Trophoblast cell (in vitro differentiated cells and primary cell): ENCODE data around the gene GAL3ST2.
"Not testable (repeated sequence)": the region's sequence is repeated elsewhere in the genome, so short reads cannot be mapped to it uniquely, and the experiment has no call there.

ENCODE experiments used
- DNase-seq, 2 donors: peaks; one replicate each; pipeline ENCODE4 v3.0.0-alpha.2; 2016
- H2AFZ ChIP-seq: 2 replicates; pipeline ENCODE4 v1.6.1; 2013; ENCODE audit warnings: low read length, moderate library complexity, mild to moderate bottlenecking; ENCODE audit not compliant: insufficient read depth, poor library complexity
- H2AK5ac ChIP-seq: 2 replicates; pipeline ENCODE4 v1.6.1; 2013; ENCODE audit warnings: mild to moderate bottlenecking, low read length
- H2BK120ac ChIP-seq: 2 replicates; pipeline ENCODE4 v1.6.1; 2013; ENCODE audit warnings: low read length, mild to moderate bottlenecking, moderate library complexity; ENCODE audit not compliant: insufficient read depth, poor library complexity
- H2BK12ac ChIP-seq: 2 replicates; pipeline ENCODE4 v1.6.1; 2013; ENCODE audit warnings: mild to moderate bottlenecking, low read length, moderate library complexity
- H2BK5ac ChIP-seq: 2 replicates; pipeline ENCODE4 v1.6.1; 2013; ENCODE audit warnings: low read length, low read depth, moderate library complexity, mild to moderate bottlenecking; ENCODE audit not compliant: poor library complexity
- H3K14ac ChIP-seq: 2 replicates; pipeline ENCODE4 v1.6.1; 2013; ENCODE audit warnings: mild to moderate bottlenecking, low read length
- H3K18ac ChIP-seq: 2 replicates; pipeline ENCODE4 v1.6.1; 2013; ENCODE audit warnings: mild to moderate bottlenecking, low read length
- H3K23ac ChIP-seq: 2 replicates; pipeline ENCODE4 v1.6.1; 2013; ENCODE audit warnings: low read length
- H3K27ac ChIP-seq: 2 replicates; pipeline ENCODE4 v1.5.1; 2013; ENCODE audit warnings: low read depth, mild to moderate bottlenecking, inconsistent platforms, low read length, moderate library complexity
- H3K27me3 ChIP-seq: 2 replicates; pipeline ENCODE4 v1.6.1; 2013; ENCODE audit warnings: inconsistent platforms, mild to moderate bottlenecking, low read length, moderate library complexity; ENCODE audit not compliant: insufficient read depth
- H3K36me3 ChIP-seq, 2 experiments: 1 replicate in 1 of 2; 2 replicates in 1 of 2; pipeline ENCODE4 v1.6.1; 2013; ENCODE audit warnings: low read length in 2 of 2, mild to moderate bottlenecking in 2 of 2, moderate library complexity in 1 of 2; ENCODE audit not compliant: insufficient read depth in 2 of 2, control insufficient read depth in 1 of 2
- H3K4ac ChIP-seq: 2 replicates; pipeline ENCODE4 v1.6.1; 2013; ENCODE audit warnings: low read depth, mild to moderate bottlenecking, low read length, moderate library complexity
- H3K4me1 ChIP-seq, 2 experiments: 1 replicate in 1 of 2; 2 replicates in 1 of 2; pipeline ENCODE4 v1.6.1; 2013; ENCODE audit warnings: low read length in 2 of 2, mild to moderate bottlenecking in 2 of 2, moderate library complexity in 1 of 2; ENCODE audit not compliant: insufficient read depth in 2 of 2, control insufficient read depth in 1 of 2
- H3K4me2 ChIP-seq: 2 replicates; pipeline ENCODE4 v1.6.1; 2013; ENCODE audit warnings: inconsistent platforms, mild to moderate bottlenecking, low read length, moderate library complexity
- H3K4me3 ChIP-seq: 2 replicates; pipeline ENCODE4 v1.5.1; 2013; ENCODE audit warnings: mild to moderate bottlenecking, low read depth, low read length, inconsistent platforms
- H3K79me1 ChIP-seq: one replicate; pipeline ENCODE4 v1.6.1; 2013; ENCODE audit warnings: low read length
- H3K79me2 ChIP-seq: 2 replicates; pipeline ENCODE4 v1.6.1; 2013; ENCODE audit warnings: low read length, mild to moderate bottlenecking; ENCODE audit not compliant: control insufficient read depth, insufficient read depth, poor library complexity
- H3K9ac ChIP-seq: 2 replicates; pipeline ENCODE4 v1.6.1; 2013; ENCODE audit warnings: mild to moderate bottlenecking, low read length
- H3K9me3 ChIP-seq: 2 replicates; pipeline ENCODE4 v1.6.1; 2013; ENCODE audit warnings: low read depth, mild to moderate bottlenecking, control low read depth, inconsistent platforms, low read length; ENCODE audit not compliant: insufficient read depth
- H4K12ac ChIP-seq: 2 replicates; pipeline ENCODE4 v1.6.1; 2013; ENCODE audit warnings: low read depth, mild to moderate bottlenecking, low read length, moderate library complexity
- H4K8ac ChIP-seq: 2 replicates; pipeline ENCODE4 v1.6.1; 2013; ENCODE audit warnings: low read depth, mild to moderate bottlenecking, low read length, moderate library complexity
- H4K91ac ChIP-seq: one replicate; pipeline ENCODE4 v1.6.1; 2013; ENCODE audit warnings: low read depth, mild to moderate bottlenecking, low read length, moderate library complexity
- whole genome bisulfite sequencing: extraction: QIAGEN DNeasy Blood & Tissue Kit; methylation state at CpG from one replicate; pipeline ENCODE4 v1.1.7; 2013; ENCODE audit warnings: missing lambda C conversion rate; ENCODE audit not compliant: insufficient read length, insufficient coverage; ENCODE audit errors: extremely low coverage; 5-methylcytosine and 5-hydroxymethylcytosine counted together

The GAL3ST2 gene

GRCh38 chr2:241819947-241820624 lies 43.5 kb downstream of the GAL3ST2 start:
- H4K8ac ChIP-seq, H3K18ac ChIP-seq, H3K23ac ChIP-seq, H3K14ac ChIP-seq, H3K27ac ChIP-seq, H3K79me1 ChIP-seq, H3K36me3 ChIP-seq, H2BK12ac ChIP-seq, H3K9ac ChIP-seq, H3K4me1 ChIP-seq, H3K27me3 ChIP-seq, H2AFZ ChIP-seq, DNase-seq, H2AK5ac ChIP-seq, H4K91ac ChIP-seq, H4K12ac ChIP-seq, H3K4me2 ChIP-seq, H3K4ac ChIP-seq, H2BK5ac ChIP-seq, H3K4me3 ChIP-seq, H2BK120ac ChIP-seq, H3K79me2 ChIP-seq: not testable (repeated sequence)
- no CpG with 5 or more reads among the region's 27 CpGs for WGBS
- H3K9me3 ChIP-seq: peaks cover 14% of the 10 kb centered on the region

- Histone ChIP-seq H3K18ac (no peak overlapping the region), H3K27ac (no peak overlapping the region), H3K4me2 (no peak overlapping the region), H3K9ac (no peak overlapping the region), H3K36me3 (no peaks in the 10 kb centered on the region), H2AFZ (no peak overlapping the region), H2BK120ac (no peak overlapping the region), H3K23ac (no peak overlapping the region), H3K27me3 (no peaks in the 10 kb centered on the region), H3K79me2 (no peaks in the 10 kb centered on the region), H4K12ac (no peak overlapping the region), H2AK5ac (no peak overlapping the region), H3K9me3 (peaks cover 14% of the 10 kb centered on the region), H3K79me1 (no peaks in the 10 kb centered on the region), H4K91ac (no peak overlapping the region), H3K4me3 (no peak overlapping the region), H3K4ac (no peak overlapping the region), H2BK12ac (no peak overlapping the region), H4K8ac (no peak overlapping the region), H3K4me1 (no peaks in the 10 kb centered on the region), H2BK5ac (no peak overlapping the region), H3K14ac (no peak overlapping the region)
- no CpG with 5 or more reads among the region's 31 CpGs for WGBS
- DNase-seq: no peak
Measured at GRCh38 chr2:241820625-241821384, 44.2 kb downstream of the GAL3ST2 start.

GRCh38 chr2:241821460-241822263 lies 45.0 kb downstream of the GAL3ST2 start:
- H3K9ac ChIP-seq: no peak overlapping the region
- H3K79me1 ChIP-seq: no peaks in the 10 kb centered on the region
- H2BK5ac ChIP-seq: no peak overlapping the region
- H4K8ac ChIP-seq: no peak overlapping the region
- H2BK120ac ChIP-seq: no peak overlapping the region
- no peaks in the 10 kb centered on the region for H3K79me2 ChIP-seq
- peaks cover 12% of the 10 kb centered on the region for H3K9me3 ChIP-seq
- no peak overlapping the region for H3K23ac ChIP-seq
- H3K27me3 ChIP-seq: no peaks in the 10 kb centered on the region
- no peak overlapping the region for H3K18ac ChIP-seq
- no peak overlapping the region for H3K14ac ChIP-seq
- H3K36me3 ChIP-seq: no peaks in the 10 kb centered on the region
- WGBS: no CpG with 5 or more reads among the region's 28 CpGs
- H3K4ac ChIP-seq: no peak overlapping the region
- no peak overlapping the region for H3K4me2 ChIP-seq
- no peak overlapping the region for H2BK12ac ChIP-seq
- no peak overlapping the region for H4K91ac ChIP-seq
- no peaks in the 10 kb centered on the region for H3K4me1 ChIP-seq
- no peak overlapping the region for H2AFZ ChIP-seq
- no peak overlapping the region for H2AK5ac ChIP-seq
- H3K4me3 ChIP-seq: no peak overlapping the region
- no peak for DNase-seq
- H3K27ac ChIP-seq: no peak overlapping the region
- no peak overlapping the region for H4K12ac ChIP-seq

DNA sequence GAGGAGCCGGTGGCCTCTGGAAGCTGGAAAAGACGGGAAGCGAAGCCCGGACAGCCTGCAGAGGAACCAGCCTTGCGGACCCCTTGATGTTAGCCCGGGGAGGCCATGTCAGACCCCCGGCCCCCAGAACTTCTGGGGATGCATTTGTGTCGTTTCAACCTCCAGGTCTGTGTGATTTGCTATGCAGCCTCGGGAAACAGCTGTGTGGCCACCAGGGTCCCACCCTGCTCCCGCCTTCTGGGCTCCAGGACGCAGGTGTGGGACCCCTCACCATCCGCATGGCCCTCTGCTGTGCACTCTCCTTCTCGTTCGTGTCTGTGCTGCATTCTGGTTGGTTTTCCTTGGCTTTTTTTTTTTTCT lies 45.6 kb downstream of the GAL3ST2 start:
- H4K91ac ChIP-seq: no peak overlapping the region
- H4K12ac ChIP-seq: no peak overlapping the region
- no peaks in the 10 kb centered on the region for H3K27me3 ChIP-seq
- no peak overlapping the region for H3K9ac ChIP-seq
- H3K4me1 ChIP-seq: no peaks in the 10 kb centered on the region
- H3K36me3 ChIP-seq: no peaks in the 10 kb centered on the region
- no peaks in the 10 kb centered on the region for H3K79me2 ChIP-seq
- H2BK12ac ChIP-seq: no peak overlapping the region
- H2AFZ ChIP-seq: no peak overlapping the region
- no peak overlapping the region for H3K4me3 ChIP-seq
- H3K27ac ChIP-seq: no peak overlapping the region
- H2BK120ac ChIP-seq: no peak overlapping the region
- H3K79me1 ChIP-seq: no peaks in the 10 kb centered on the region
- no peak overlapping the region for H3K14ac ChIP-seq
- no peak overlapping the region for H3K18ac ChIP-seq
- H3K4ac ChIP-seq: no peak overlapping the region
- no CpG with 5 or more reads among the region's 14 CpGs for WGBS
- H2AK5ac ChIP-seq: no peak overlapping the region
- H4K8ac ChIP-seq: no peak overlapping the region
- peaks cover 14% of the 10 kb centered on the region for H3K9me3 ChIP-seq
- no peak overlapping the region for H3K23ac ChIP-seq
- no peak for DNase-seq
- H3K4me2 ChIP-seq: no peak overlapping the region
- no peak overlapping the region for H2BK5ac ChIP-seq
